ENCODE measurements around the gene CHSY1.

- TF ChIP-seq POLR2A (IDR thresholded peaks at IDR 0.05; ENCODE audit: insufficient read depth in 1 of 2, low read depth in 2 of 2, low read length in 2 of 2): no peak
- no peak for TF ChIP-seq CTCF (CRISPR knock-in tag; IDR thresholded peaks at IDR 0.05)
- TF ChIP-seq ATF5 (CRISPR knock-in tag; IDR thresholded peaks at IDR 0.05; ENCODE audit: low read depth): no peak
These were observed 43.8 kb upstream of the CHSY1 start for GRCh38 chr15:101295607-101296161.

All from HepG2 (cell line).